ENCODE results near the gene ZNF587B. TPM values are rescaled to one million over a fixed set of nuclear protein-coding genes. Genes with fewer than 3 reads are reported as not detected.

The ZNF587B gene
- total RNA-seq, 3 donors from 2014 or later (not counting 1 experiment from before 2014, with no cell fraction given) = 23.4 to 25.7 (median 23.9) TPM

GRCh38 chr19:57817976-57818375 lies 12.1 kb upstream of the ZNF587B start:
- 97% methylated on average over 14 of the region's 14 CpGs for WGBS (ENCODE audit: insufficient coverage)
- TF ChIP-seq CTCF (IDR thresholded peaks at IDR 0.05) = no peak
- no peaks in the 10 kb centered on the region for H3K36me3 Mint-ChIP-seq
- no peak overlapping the region for H3K27ac ChIP-seq (ENCODE audit: low read length)
- no peaks in the 10 kb centered on the region for H3K9me3 Mint-ChIP-seq
- H3K27ac Mint-ChIP-seq = no peak overlapping the region
- peaks cover 45 to 47% of the 10 kb centered on the region in 2 donors for H3K4me1 Mint-ChIP-seq
- H3K4me1 ChIP-seq (ENCODE audit: control insufficient read depth, insufficient read depth, low read length) = peaks cover 31% of the 10 kb centered on the region
- H3K4me3 Mint-ChIP-seq = peak overlapping the region; percentile 61
- DNase-seq (no peak), ATAC-seq (no peak)
- H3K9me3 ChIP-seq (ENCODE audit: control insufficient read depth, insufficient read depth, low read length) = no peaks in the 10 kb centered on the region
- no peak overlapping the region for H3K4me3 ChIP-seq (ENCODE audit: low read length)
- no peaks in the 10 kb centered on the region for H3K27me3 Mint-ChIP-seq (ENCODE audit: low read depth in 2 of 2)
- H3K27me3 ChIP-seq (ENCODE audit: control insufficient read depth, insufficient read depth, low read length) = no peaks in the 10 kb centered on the region
- H3K36me3 ChIP-seq (ENCODE audit: control insufficient read depth, insufficient read depth, low read length) = no peaks in the 10 kb centered on the region
- intact Hi-C loops (cut with micrococcal nuclease) = loop anchor here (2.0 kb wide), 1 partner anchor 31 kb away; the partner anchor contains the start of gene ZNF587

- H3K4me1 Mint-ChIP-seq = peaks cover 47% of the 10 kb centered on the region in 2 donors
- no peak overlapping the region for H3K27ac Mint-ChIP-seq
- Histone ChIP-seq H3K4me1 (ENCODE audit: control insufficient read depth, insufficient read depth, low read length) (peaks cover 31% of the 10 kb centered on the region), H3K4me3 (ENCODE audit: low read length) (no peak overlapping the region), H3K27ac (ENCODE audit: low read length) (no peak overlapping the region), H3K36me3 (ENCODE audit: control insufficient read depth, insufficient read depth, low read length) (no peaks in the 10 kb centered on the region), H3K9me3 (ENCODE audit: control insufficient read depth, insufficient read depth, low read length) (no peaks in the 10 kb centered on the region), H3K27me3 (ENCODE audit: control insufficient read depth, insufficient read depth, low read length) (no peaks in the 10 kb centered on the region)
- H3K27me3 Mint-ChIP-seq (ENCODE audit: low read depth in 2 of 2) = no peaks in the 10 kb centered on the region
- intact Hi-C loops (cut with micrococcal nuclease) = loop anchor here (2.0 kb wide), 1 partner anchor 30 kb away; the partner anchor contains the start of gene ZNF587
- no peak for DNase-seq
- no peak for ATAC-seq
- TF ChIP-seq CTCF (IDR thresholded peaks at IDR 0.05) = no peak
- H3K36me3 Mint-ChIP-seq = no peaks in the 10 kb centered on the region
- H3K9me3 Mint-ChIP-seq = no peaks in the 10 kb centered on the region
- H3K4me3 Mint-ChIP-seq = peak overlapping the region; percentile 61
- 96% methylated on average over 7 of the region's 7 CpGs for WGBS (ENCODE audit: insufficient coverage)
Observed at GRCh38 chr19:57818378-57818777, 11.7 kb upstream of the ZNF587B start.

- peaks cover 20% of the 10 kb centered on the region for H3K4me1 ChIP-seq (ENCODE audit: control insufficient read depth, insufficient read depth, low read length)
- Mint-ChIP-seq H3K27me3 (ENCODE audit: low read depth in 2 of 2) (no peaks in the 10 kb centered on the region), H3K36me3 (no peaks in the 10 kb centered on the region), H3K4me1 (peaks cover 43 to 46% of the 10 kb centered on the region in 2 donors), H3K4me3 (peak overlapping the region; percentile 94), H3K27ac (peak overlapping the region; percentile 96 to 97), H3K9me3 (no peaks in the 10 kb centered on the region)
- H3K36me3 ChIP-seq (ENCODE audit: control insufficient read depth, insufficient read depth, low read length) = no peaks in the 10 kb centered on the region
- H3K27ac ChIP-seq (ENCODE audit: low read length) = peak overlapping the region; percentile 81
- TF ChIP-seq CTCF (IDR thresholded peaks at IDR 0.05) = no peak
- WGBS (ENCODE audit: insufficient coverage) = under 1% methylated on average over 44 of the region's 44 CpGs
- intact Hi-C loops (cut with micrococcal nuclease) = loop anchor here (2.0 kb wide), 1 partner anchor 29 kb away; the partner anchor contains the start of gene ZNF587
- H3K9me3 ChIP-seq (ENCODE audit: control insufficient read depth, insufficient read depth, low read length) = no peaks in the 10 kb centered on the region
- H3K4me3 ChIP-seq (ENCODE audit: low read length) = peak overlapping the region; percentile 91
- H3K27me3 ChIP-seq (ENCODE audit: control insufficient read depth, insufficient read depth, low read length) = no peaks in the 10 kb centered on the region
- DNase-seq (peak; percentile 74 to 93), ATAC-seq (peak; percentile 83 to 91 (median 85))
Observed at GRCh38 chr19:57819475-57820148, 10.5 kb upstream of the ZNF587B start.
